Neuronal stem cell (in vitro differentiated cells): ENCODE data around the gene POLR2C.
A peak's percentile ranks its signal among the peaks of the same experiment; 100 is the strongest.

Source experiments
- DNase-seq: peaks from one replicate; pipeline ENCODE4 v3.0.0-alpha.2; 2013; ENCODE audit warnings: low spot score
- H2AFZ ChIP-seq: one replicate; pipeline ENCODE4 v1.6.1; 2013; ENCODE audit warnings: mild to moderate bottlenecking, low read length, inconsistent platforms
- H2AK5ac ChIP-seq: 2 replicates; pipeline ENCODE4 v1.6.1; 2013; ENCODE audit warnings: low read depth, mild to moderate bottlenecking, inconsistent platforms, low read length, moderate library complexity, mixed read lengths
- H2BK120ac ChIP-seq: 2 replicates; pipeline ENCODE4 v1.6.1; 2013; ENCODE audit warnings: low read depth, mild to moderate bottlenecking, inconsistent platforms, low read length, moderate library complexity, mixed read lengths
- H2BK12ac ChIP-seq: one replicate; pipeline ENCODE4 v1.6.1; 2013; ENCODE audit warnings: low read length, inconsistent platforms
- H2BK15ac ChIP-seq: 2 replicates; pipeline ENCODE4 v1.6.1; 2013; ENCODE audit warnings: mild to moderate bottlenecking, low read length, inconsistent platforms, mixed read lengths
- H2BK5ac ChIP-seq: one replicate; pipeline ENCODE4 v1.6.1; 2013; ENCODE audit warnings: inconsistent platforms, mild to moderate bottlenecking, low read length, moderate library complexity
- H3K14ac ChIP-seq: one replicate; pipeline ENCODE4 v1.6.1; 2013; ENCODE audit warnings: low read length, inconsistent platforms
- H3K18ac ChIP-seq: 2 replicates; pipeline ENCODE4 v1.6.1; 2013; ENCODE audit warnings: low read length, inconsistent platforms
- H3K23ac ChIP-seq: 2 replicates; pipeline ENCODE4 v1.6.1; 2013; ENCODE audit warnings: low read depth, mild to moderate bottlenecking, mixed read lengths, low read length, inconsistent platforms; ENCODE audit not compliant: poor library complexity
- H3K27ac ChIP-seq: replicated peaks from 3 replicates; pipeline ENCODE4 v1.5.1; 2013; ENCODE audit warnings: low read length, inconsistent platforms
- H3K27me3 ChIP-seq, 3 experiments: 2 replicates each; pipeline ENCODE4 v1.6.1; 2013; ENCODE audit warnings: low read length in 3 of 3, mild to moderate bottlenecking in 2 of 3, inconsistent platforms in 1 of 3, low read depth in 1 of 3, mixed read lengths in 1 of 3, moderate library complexity in 1 of 3; ENCODE audit not compliant: control insufficient read depth in 3 of 3, insufficient read depth in 3 of 3
- H3K36me3 ChIP-seq, 2 donors: replicated peaks in 1 of 2; 2 replicates each; pipeline ENCODE4 v1.6.1; 2013; ENCODE audit warnings: low read length in 2 of 2; ENCODE audit not compliant: control insufficient read depth in 2 of 2, insufficient read depth in 2 of 2
- H3K4ac ChIP-seq: 2 replicates; pipeline ENCODE4 v1.6.1; 2013; ENCODE audit warnings: inconsistent platforms, mild to moderate bottlenecking, low read length, moderate library complexity
- H3K4me1 ChIP-seq, 2 donors: 1 replicate in 1 of 2; 2 replicates in 1 of 2; pipeline ENCODE4 v1.6.1; 2013; ENCODE audit warnings: low read length in 2 of 2, low read depth in 1 of 2; ENCODE audit not compliant: control insufficient read depth in 2 of 2, insufficient read depth in 1 of 2
- H3K4me2 ChIP-seq: one replicate; pipeline ENCODE4 v1.6.1; 2013; ENCODE audit warnings: mild to moderate bottlenecking, low read length, inconsistent platforms; ENCODE audit not compliant: insufficient read depth, poor library complexity, severe bottlenecking
- H3K4me3 ChIP-seq, 2 donors: 2 replicates each; pipeline ENCODE4 v1.5.1; 2013; ENCODE audit warnings: low read length in 2 of 2, mild to moderate bottlenecking in 2 of 2, inconsistent platforms in 1 of 2, moderate library complexity in 1 of 2
- H3K79me1 ChIP-seq: one replicate; pipeline ENCODE4 v1.6.1; 2013; ENCODE audit warnings: low read depth, mild to moderate bottlenecking, inconsistent platforms, low read length, moderate library complexity
- H3K9ac ChIP-seq: one replicate; pipeline ENCODE4 v1.6.1; 2013; ENCODE audit warnings: mild to moderate bottlenecking, low read depth, low read length, inconsistent platforms; ENCODE audit not compliant: poor library complexity
- H3K9me3 ChIP-seq, 2 donors: replicated peaks in 1 of 2; 2 replicates each; pipeline versions ENCODE3 to v1.6.1; 2013; ENCODE audit warnings: low read length in 2 of 2, mild to moderate bottlenecking in 2 of 2, inconsistent platforms in 1 of 2, low read depth in 1 of 2, mixed read lengths in 1 of 2, moderate library complexity in 1 of 2; ENCODE audit not compliant: control insufficient read depth in 2 of 2, insufficient read depth in 1 of 2
- H4K8ac ChIP-seq: one replicate; pipeline ENCODE4 v1.6.1; 2013; ENCODE audit warnings: low read depth, mild to moderate bottlenecking, inconsistent platforms, low read length, moderate library complexity
- H4K91ac ChIP-seq: one replicate; pipeline ENCODE4 v1.6.1; 2013; ENCODE audit warnings: low read length, low read depth, mild to moderate bottlenecking, inconsistent platforms; ENCODE audit not compliant: poor library complexity
- WGBS, 2 donors: extraction: QIAGEN DNeasy Blood & Tissue Kit; methylation state at CpG; one replicate each; pipeline ENCODE4 v1.1.7; 2013; ENCODE audit warnings: missing lambda C conversion rate in 2 of 2, mixed read lengths in 1 of 2; ENCODE audit not compliant: insufficient read length in 2 of 2, insufficient replicate concordance in 1 of 2; ENCODE audit errors: extremely low coverage in 2 of 2; 5-methylcytosine and 5-hydroxymethylcytosine counted together

POLR2C gene

GRCh38 chr16:57480754-57481230 lies 18.3 kb downstream of the POLR2C start:
- peaks cover 0 to 25% (median 3%) of the 10 kb centered on the region in 3 experiments for H3K27me3 ChIP-seq
- no peak for DNase-seq
- no peak overlapping the region for H3K4me3 ChIP-seq
- H3K36me3 ChIP-seq, result no peaks in the 10 kb centered on the region
- peak overlapping the region; percentile 72 for H4K8ac ChIP-seq
- H3K27ac ChIP-seq, result no peak overlapping the region
- H2BK120ac ChIP-seq, result peak overlapping the region; percentile 2
- H2AFZ ChIP-seq, result no peak overlapping the region
- H3K9ac ChIP-seq, result no peak overlapping the region
- WGBS, 2 donors, result no CpG with 5 or more reads among the region's 6 CpGs
- H3K79me1 ChIP-seq, result peaks cover 13% of the 10 kb centered on the region
- H3K4me1 ChIP-seq, result peaks cover 33 to 40% of the 10 kb centered on the region in 2 donors
- H2BK15ac ChIP-seq, result peak overlapping the region; percentile 100
- H3K14ac ChIP-seq, result no peak overlapping the region
- peak overlapping the region; percentile 66 for H2BK5ac ChIP-seq
- H2AK5ac ChIP-seq, result peak overlapping the region; percentile 49
- H3K9me3 ChIP-seq, result no peaks in the 10 kb centered on the region
- H4K91ac ChIP-seq, result no peak overlapping the region
- no peak overlapping the region for H3K4me2 ChIP-seq
- no peak overlapping the region for H3K23ac ChIP-seq
- peak overlapping the region; percentile 74 for H3K18ac ChIP-seq
- H3K4ac ChIP-seq, result no peak overlapping the region
- peak overlapping the region; percentile 94 for H2BK12ac ChIP-seq

GRCh38 chr16:57481421-57481820 lies 18.9 kb downstream of the POLR2C start:
- no peak overlapping the region for H3K27ac ChIP-seq

GRCh38 chr16:57482845-57483545 lies 20.5 kb downstream of the POLR2C start:
- Histone ChIP-seq H3K4me1 (peaks cover 25 to 30% of the 10 kb centered on the region in 2 donors), H3K18ac (no peak overlapping the region), H3K79me1 (peaks cover 9% of the 10 kb centered on the region), H2BK5ac (no peak overlapping the region), H3K27ac (no peak overlapping the region), H3K36me3 (no peaks in the 10 kb centered on the region), H2BK12ac (peak overlapping the region; percentile 53), H3K27me3 (peaks cover 0 to 28% (median 3%) of the 10 kb centered on the region in 3 experiments), H4K91ac (no peak overlapping the region), H3K9ac (no peak overlapping the region), H2AK5ac (peak overlapping the region; percentile 81), H3K9me3 (no peaks in the 10 kb centered on the region), H2BK120ac (no peak overlapping the region), H4K8ac (no peak overlapping the region), H2AFZ (no peak overlapping the region), H3K4me3 (no peak overlapping the region), H3K14ac (no peak overlapping the region), H2BK15ac (peak overlapping the region; percentile 85), H3K4me2 (no peak overlapping the region), H3K4ac (no peak overlapping the region), H3K23ac (no peak overlapping the region)
- WGBS, 2 donors, result no CpG with 5 or more reads among the region's 14 CpGs
- no peak for DNase-seq

More at GRCh38 chr16:57481421-57481820, 18.9 kb downstream of the POLR2C start:
- Histone ChIP-seq H3K36me3 (no peaks in the 10 kb centered on the region), H3K79me1 (peaks cover 13% of the 10 kb centered on the region), H2BK5ac (peak overlapping the region; percentile 66), H2BK12ac (peak overlapping the region; percentile 94), H3K9me3 (no peaks in the 10 kb centered on the region), H3K4me3 (no peak overlapping the region), H3K4me1 (peaks cover 34 to 36% of the 10 kb centered on the region in 2 donors), H3K18ac (no peak overlapping the region), H3K4ac (peak overlapping the region; percentile 53), H3K27me3 (peaks cover 0 to 28% (median 3%) of the 10 kb centered on the region in 3 experiments), H2AFZ (no peak overlapping the region), H3K14ac (no peak overlapping the region), H3K23ac (peak overlapping the region; percentile 31), H3K9ac (no peak overlapping the region), H3K4me2 (no peak overlapping the region), H2BK15ac (peak overlapping the region; percentile 99), H2BK120ac (peak overlapping the region; percentile 2), H4K8ac (no peak overlapping the region), H2AK5ac (peak overlapping the region; percentile 49), H4K91ac (no peak overlapping the region)
- no peak for DNase-seq
- WGBS, 2 donors, result no CpG with 5 or more reads among the region's 4 CpGs

GRCh38 chr16:57483725-57484514 lies 21.4 kb downstream of the POLR2C start:
- no peak overlapping the region for H3K9ac ChIP-seq
- no peak overlapping the region for H3K18ac ChIP-seq
- H3K27me3 ChIP-seq, result peaks cover 0 to 28% (median 3%) of the 10 kb centered on the region in 3 experiments
- no peak overlapping the region for H3K27ac ChIP-seq
- peak overlapping the region; percentile 53 for H2BK5ac ChIP-seq
- H2BK15ac ChIP-seq, result peak overlapping the region; percentile 67
- no CpG with 5 or more reads among the region's 19 CpGs for WGBS, 2 donors
- H3K4me3 ChIP-seq, result peak overlapping the region in 1 of 2 donors; percentile 6
- H3K4ac ChIP-seq, result peak overlapping the region; percentile 53
- peak overlapping the region; percentile 98 for H2AK5ac ChIP-seq
- no peak overlapping the region for H2AFZ ChIP-seq
- no peak overlapping the region for H4K8ac ChIP-seq
- H3K79me1 ChIP-seq, result peaks cover 9% of the 10 kb centered on the region
- H3K36me3 ChIP-seq, result no peaks in the 10 kb centered on the region
- peak overlapping the region; percentile 94 for H2BK12ac ChIP-seq
- H3K9me3 ChIP-seq, result no peaks in the 10 kb centered on the region
- no peak overlapping the region for H2BK120ac ChIP-seq
- no peak for DNase-seq
- H3K4me2 ChIP-seq, result no peak overlapping the region
- peaks cover 22% of the 10 kb centered on the region in 2 donors for H3K4me1 ChIP-seq
- no peak overlapping the region for H4K91ac ChIP-seq
- H3K14ac ChIP-seq, result peak overlapping the region; percentile 47
- no peak overlapping the region for H3K23ac ChIP-seq
